IMR-90 (cell line): ENCODE measurements around the gene EXT2. TPM values are rescaled to one million over a fixed set of nuclear protein-coding genes. Genes with fewer than 3 reads are reported as not detected.

ENCODE experiments used
- ATAC-seq: fragments of 200-7000 bp; cut with Tn5 transposase; 2 replicates; pipeline ENCODE4 v1.9.1; 2020; ENCODE audit warnings: low read depth, mild to moderate bottlenecking, moderate library complexity
- BruUV-seq: library from RNA; stranded (reverse); fragments of 400-500 nt; replicated peaks from 2 replicates; lab custom pipeline; 2021; lab: Mats Ljungman, UMichigan
- CTCF ChIA-PET: fragments of 300-600 bp; formaldehyde crosslinking; extraction: SDS; loops from one replicate; lab custom pipeline; 2021; ENCODE audit warnings: antibody characterized with exemption; lab: Yijun Ruan, JAX
- POLR2A ChIA-PET: fragments of 300-600 bp; sonication (Branson Sonifier 250); formaldehyde crosslinking; loops from one replicate; lab custom pipeline; 2022; ENCODE audit warnings: antibody characterized with exemption; ENCODE audit not compliant: unreplicated experiment; lab: Charles Lee
- DNase-seq: peaks from one replicate; pipeline ENCODE4 v3.0.0; 2013
- H2AFZ ChIP-seq: replicated peaks from 2 replicates; pipeline ENCODE3; 2013; ENCODE audit warnings: low read length, mild to moderate bottlenecking; ENCODE audit not compliant: poor library complexity
- H2AK5ac ChIP-seq: 2 replicates; pipeline ENCODE4 v1.6.1; 2013; ENCODE audit warnings: low read depth, low read length, inconsistent platforms
- H2AK9ac ChIP-seq: replicated peaks from 2 replicates; pipeline ENCODE3; 2013; ENCODE audit warnings: mild to moderate bottlenecking, low read depth, low read length, moderate library complexity; ENCODE audit not compliant: poor library complexity
- H2BK120ac ChIP-seq: 2 replicates; pipeline ENCODE4 v1.6.1; 2013; ENCODE audit warnings: low read depth, low read length, inconsistent platforms
- H2BK15ac ChIP-seq: 3 replicates; pipeline ENCODE4 v1.6.1; 2013; ENCODE audit warnings: low read depth, low read length, inconsistent platforms
- H2BK20ac ChIP-seq: 2 replicates; pipeline ENCODE4 v1.6.1; 2013; ENCODE audit warnings: low read depth, mild to moderate bottlenecking, inconsistent platforms, low read length, moderate library complexity
- H2BK5ac ChIP-seq: 2 replicates; pipeline ENCODE4 v1.6.1; 2013; ENCODE audit warnings: mild to moderate bottlenecking, low read depth, low read length, inconsistent platforms; ENCODE audit not compliant: poor library complexity, severe bottlenecking
- H3K14ac ChIP-seq: replicated peaks from 2 replicates; pipeline ENCODE4 v1.6.1; 2013; ENCODE audit warnings: low read depth, low read length, inconsistent platforms
- H3K18ac ChIP-seq: 2 replicates; pipeline ENCODE4 v1.6.1; 2013; ENCODE audit warnings: low read depth, low read length, control low read depth
- H3K23ac ChIP-seq: 2 replicates; pipeline ENCODE4 v1.6.1; 2013; ENCODE audit warnings: low read depth, low read length, inconsistent platforms
- H3K27ac ChIP-seq: 2 replicates; pipeline ENCODE4 v1.5.1; 2013; ENCODE audit warnings: mild to moderate bottlenecking, control low read depth, low read length; ENCODE audit not compliant: insufficient read depth
- H3K27me3 ChIP-seq: 2 replicates; pipeline ENCODE4 v1.6.1; 2013; ENCODE audit warnings: low read length; ENCODE audit not compliant: control insufficient read depth, insufficient read depth
- H3K36me3 ChIP-seq: 2 replicates; pipeline ENCODE4 v1.6.1; 2013; ENCODE audit warnings: low read length, mixed read lengths; ENCODE audit not compliant: control insufficient read depth, insufficient read depth
- H3K4ac ChIP-seq: 2 replicates; pipeline ENCODE4 v1.6.1; 2013; ENCODE audit warnings: low read depth, low read length, inconsistent platforms
- H3K4me1 ChIP-seq: 2 replicates; pipeline ENCODE4 v1.6.1; 2013; ENCODE audit warnings: low read length, mixed read lengths; ENCODE audit not compliant: control insufficient read depth, insufficient read depth
- H3K4me2 ChIP-seq: 2 replicates; pipeline ENCODE4 v1.6.1; 2013; ENCODE audit warnings: low read depth, mild to moderate bottlenecking, control low read depth, low read length, moderate library complexity
- H3K4me3 ChIP-seq: 2 replicates; pipeline ENCODE4 v1.5.1; 2013; ENCODE audit warnings: low read depth, mild to moderate bottlenecking, control low read depth, low read length, moderate library complexity; ENCODE audit not compliant: insufficient read depth
- H3K56ac ChIP-seq: 2 replicates; pipeline ENCODE4 v1.6.1; 2013; ENCODE audit warnings: low read length, inconsistent platforms; ENCODE audit not compliant: insufficient read depth; ENCODE audit errors: extremely low read depth
- H3K79me1 ChIP-seq, 2 experiments: 2 replicates each; pipeline ENCODE4 v1.6.1; 2013; ENCODE audit warnings: low read length in 2 of 2, inconsistent platforms in 1 of 2, low read depth in 1 of 2
- H3K9ac ChIP-seq: 2 replicates; pipeline ENCODE4 v1.6.1; 2013; ENCODE audit warnings: low read depth, low read length, control low read depth
- H3K9me1 ChIP-seq: 2 replicates; pipeline ENCODE4 v1.6.1; 2013; ENCODE audit warnings: low read length, inconsistent platforms; ENCODE audit not compliant: insufficient read depth
- H3K9me3 ChIP-seq: 2 replicates; pipeline ENCODE4 v1.6.1; 2013; ENCODE audit warnings: low read length; ENCODE audit not compliant: control insufficient read depth, insufficient read depth
- H4K20me1 ChIP-seq: 2 replicates; pipeline ENCODE4 v1.6.1; 2013; ENCODE audit warnings: low read length, inconsistent platforms; ENCODE audit not compliant: insufficient read depth
- H4K5ac ChIP-seq: 2 replicates; pipeline ENCODE4 v1.6.1; 2013; ENCODE audit warnings: mild to moderate bottlenecking, low read depth, low read length, control low read depth
- H4K8ac ChIP-seq, 2 experiments: 2 replicates each; pipeline ENCODE4 v1.6.1; 2013; ENCODE audit warnings: low read depth in 2 of 2, low read length in 2 of 2, control low read depth in 1 of 2, inconsistent platforms in 1 of 2
- H4K91ac ChIP-seq: 2 replicates; pipeline ENCODE4 v1.6.1; 2013; ENCODE audit warnings: low read depth, low read length, inconsistent platforms; ENCODE audit not compliant: insufficient read depth
- BHLHE40 ChIP-seq: fragments of 150-350 bp; IDR thresholded peaks from 2 replicates; pipeline ENCODE4 v1.6.1; 2016; ENCODE audit warnings: mild to moderate bottlenecking, low read depth, low read length
- CEBPB ChIP-seq: IDR thresholded peaks from 2 replicates; pipeline ENCODE4 v1.6.1; 2012; ENCODE audit warnings: low read depth, low read length, improper control_type of control experiment
- CHD1 ChIP-seq: IDR thresholded peaks from 2 replicates; pipeline ENCODE4 v1.6.1; 2012; ENCODE audit warnings: low read depth, low read length, improper control_type of control experiment
- CTCF ChIP-seq: conservative IDR thresholded peaks from 2 replicates; pipeline ENCODE4 v1.5.1; 2012; ENCODE audit warnings: mild to moderate bottlenecking, low read depth, low read length, improper control_type of control experiment
- ELK1 ChIP-seq: fragments of 150-350 bp; IDR thresholded peaks from 2 replicates; pipeline ENCODE4 v1.6.1; 2016; ENCODE audit warnings: low read depth, mild to moderate bottlenecking, low read length, moderate library complexity, borderline replicate concordance
- FOS ChIP-seq: fragments of 150-350 bp; IDR thresholded peaks from 2 replicates; pipeline ENCODE4 v1.6.1; 2016; ENCODE audit warnings: low read depth, low read length
- MAFK ChIP-seq: IDR thresholded peaks from 2 replicates; pipeline ENCODE4 v1.6.1; 2012; ENCODE audit warnings: low read depth, low read length, improper control_type of control experiment
- MAZ ChIP-seq: IDR thresholded peaks from 2 replicates; pipeline ENCODE4 v1.6.1; 2012; ENCODE audit warnings: low read depth, mild to moderate bottlenecking, low read length, improper control_type of control experiment, moderate library complexity, borderline replicate concordance
- MXI1 ChIP-seq: IDR thresholded peaks from 2 replicates; pipeline ENCODE4 v1.6.1; 2012; ENCODE audit warnings: low read depth, mild to moderate bottlenecking, low read length, moderate library complexity, borderline replicate concordance
- NFE2L2 ChIP-seq: fragments of 150-350 bp; IDR thresholded peaks from 2 replicates; pipeline ENCODE4 v1.6.1; 2016; ENCODE audit warnings: low read depth, mild to moderate bottlenecking, low read length
- POLR2A ChIP-seq: IDR thresholded peaks from 2 replicates; pipeline ENCODE4 v1.6.1; 2012; ENCODE audit warnings: mild to moderate bottlenecking, low read depth, low read length
- RAD21 ChIP-seq: IDR thresholded peaks from 2 replicates; pipeline ENCODE4 v1.6.1; 2012; ENCODE audit warnings: low read length, improper control_type of control experiment
- RCOR1 ChIP-seq: IDR thresholded peaks from 2 replicates; pipeline ENCODE4 v1.6.1; 2012; ENCODE audit warnings: mild to moderate bottlenecking, low read length, improper control_type of control experiment; ENCODE audit not compliant: insufficient replicate concordance
- RFX5 ChIP-seq: IDR thresholded peaks from 2 replicates; pipeline ENCODE4 v1.8.0; 2012; ENCODE audit warnings: low read depth, mild to moderate bottlenecking, low read length, moderate library complexity
- SMC3 ChIP-seq: fragments of 150-350 bp; IDR thresholded peaks from 2 replicates; pipeline ENCODE4 v1.6.1; 2016; ENCODE audit warnings: low read depth, mild to moderate bottlenecking, antibody characterized with exemption, low read length, moderate library complexity
- USF2 ChIP-seq: fragments of 150-350 bp; IDR thresholded peaks from 2 replicates; pipeline ENCODE4 v1.6.1; 2017; ENCODE audit warnings: mild to moderate bottlenecking, antibody characterized with exemption, low read length, low read depth
- WGBS, 2 experiments: methylation state at CpG; one replicate each; pipeline versions ENCODE4 v1.1.5 to v1.1.7; 2013; ENCODE audit warnings: missing lambda C conversion rate in 2 of 2; ENCODE audit not compliant: insufficient read length in 1 of 2; ENCODE audit errors: extremely low coverage in 2 of 2; 5-methylcytosine and 5-hydroxymethylcytosine counted together
- dilution Hi-C: fragments of 300-500 bp; cut with HindIII; formaldehyde crosslinking; loops from one replicate; pipeline ENCODE4 v1.14.3; 2018; ENCODE audit warnings: low sequenced_read_pairs; ENCODE audit not compliant: unreplicated experiment
- in situ Hi-C: fragments of 300-500 bp; cut with MboI; formaldehyde crosslinking; loops from 3 replicates; pipeline ENCODE4 v1.14.3; 2019; ENCODE audit warnings: low sequenced_read_pairs, inconsistent platforms, mixed read lengths
- intact Hi-C: fragments of 100-400 bp; cut with micrococcal nuclease; formaldehyde crosslinking; loops from 2 replicates; pipeline ENCODE4 v1.10.0; 2022
- polyA plus RNA-seq, 3 experiments: library from polyadenylated mRNA; depleted of rRNA; stranded (reverse); fragments of >200 nt; gene quantifications; 2 replicates each; pipeline ENCODE4 v1.2.3, GENCODE V29; 2012; ENCODE audit warnings: low replicate concordance in 1 of 3
- total RNA-seq: library from RNA; depleted of rRNA; stranded (reverse); fragments of >200 nt; gene quantifications from 2 replicates; pipeline ENCODE4 v1.2.3, GENCODE V29; 2012

EXT2 gene
- total and polyA plus RNA-seq, 2 of the 4 experiments (the other 2 are of a cell fraction), result 75.0 to 85.3 TPM

- Histone ChIP-seq H2BK5ac (no peak overlapping the region), H3K4me3 (no peak overlapping the region), H2AK9ac (no peak overlapping the region), H2BK20ac (no peak overlapping the region), H4K8ac (no peak overlapping the region), H4K20me1 (no peaks in the 10 kb centered on the region), H3K27me3 (no peaks in the 10 kb centered on the region), H3K4ac (no peak overlapping the region), H3K9me3 (no peaks in the 10 kb centered on the region), H2BK15ac (no peak overlapping the region), H3K27ac (no peak overlapping the region), H2BK120ac (no peak overlapping the region), H2AK5ac (no peak overlapping the region), H3K4me2 (no peak overlapping the region), H3K56ac (no peak overlapping the region), H4K91ac (no peak overlapping the region), H3K18ac (no peak overlapping the region), H3K9me1 (no peaks in the 10 kb centered on the region), H3K79me1 (no peaks in the 10 kb centered on the region), H3K14ac (no peak overlapping the region), H2AFZ (no peak overlapping the region), H3K36me3 (no peaks in the 10 kb centered on the region), H4K5ac (no peak overlapping the region), H3K9ac (no peak overlapping the region), H3K23ac (no peak overlapping the region), H3K4me1 (peaks cover 6% of the 10 kb centered on the region)
- DNase-seq (no peak), ATAC-seq (no peak)
- in situ Hi-C loops, result no loop called here
- POLR2A ChIA-PET, result no interaction called here
- intact Hi-C loops, result no loop called here
- TF ChIP-seq SMC3 (no peak), BHLHE40 (no peak), RCOR1 (no peak), NFE2L2 (no peak), MAZ (no peak), CHD1 (no peak), CEBPB (no peak), RAD21 (no peak), USF2 (no peak), POLR2A (no peak), MAFK (no peak), ELK1 (no peak), FOS (no peak), RFX5 (no peak), CTCF (no peak), MXI1 (no peak)
- dilution Hi-C loops, result no loop called here
- WGBS, 2 experiments, result no CpG with 5 or more reads among the region's 3 CpGs
- no TSS peak for BruUV-seq
- CTCF ChIA-PET, result no interaction called here
These were observed 126.0 kb downstream of the EXT2 start for GRCh38 chr11:44221456-44221855.
